ENCODE results near the gene PAX2. TPM values are rescaled to one million over a fixed set of nuclear protein-coding genes. Genes with fewer than 3 reads are reported as not detected.

Gene PAX2
- total RNA-seq, 1 donor from 2014 or later = 0.18 TPM

DNA sequence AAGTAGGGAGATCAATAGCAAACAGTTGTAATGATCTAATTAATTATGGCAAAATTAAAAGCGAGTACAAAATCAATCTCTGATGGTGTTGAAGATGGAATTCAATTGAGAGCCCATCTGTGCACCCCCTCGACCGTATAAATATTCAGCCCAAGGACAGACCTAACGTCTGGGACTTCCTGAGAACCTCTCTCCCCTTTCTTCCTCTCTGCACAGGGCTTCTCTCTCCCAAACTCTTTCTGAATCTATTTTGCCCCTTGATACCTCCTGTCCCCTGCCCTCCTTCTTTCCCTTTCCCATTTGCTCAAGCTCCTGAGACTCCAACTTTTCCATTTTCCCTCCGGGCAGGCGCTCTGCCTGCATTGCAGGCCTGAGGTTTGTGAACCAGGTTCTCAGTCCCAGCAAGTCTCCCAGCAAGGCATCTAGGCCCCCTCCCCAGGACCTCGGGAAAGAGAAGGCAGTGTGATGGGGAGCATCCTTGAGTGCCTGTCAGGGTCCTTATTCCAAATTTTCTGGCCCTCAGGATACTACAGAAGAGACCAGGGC lies 8.5 kb upstream of the PAX2 start:
- Mint-ChIP-seq H3K4me3 (ENCODE audit: low read depth) (no peak overlapping the region), H3K9me3 (no peaks in the 10 kb centered on the region), H3K36me3 (ENCODE audit: low read depth) (no peaks in the 10 kb centered on the region), H3K4me1 (ENCODE audit: low read depth) (peaks cover 15% of the 10 kb centered on the region), H3K27me3 (ENCODE audit: low read depth) (peaks cover 93% of the 10 kb centered on the region), H3K27ac (no peak overlapping the region)
- no peak for DNase-seq (ENCODE audit: low spot score)
- intact Hi-C loops (cut with micrococcal nuclease) = loop anchor here (10.0 kb wide), 1 partner anchor 1038 kb away; the partner anchor contains the start of gene FGF8

DNA sequence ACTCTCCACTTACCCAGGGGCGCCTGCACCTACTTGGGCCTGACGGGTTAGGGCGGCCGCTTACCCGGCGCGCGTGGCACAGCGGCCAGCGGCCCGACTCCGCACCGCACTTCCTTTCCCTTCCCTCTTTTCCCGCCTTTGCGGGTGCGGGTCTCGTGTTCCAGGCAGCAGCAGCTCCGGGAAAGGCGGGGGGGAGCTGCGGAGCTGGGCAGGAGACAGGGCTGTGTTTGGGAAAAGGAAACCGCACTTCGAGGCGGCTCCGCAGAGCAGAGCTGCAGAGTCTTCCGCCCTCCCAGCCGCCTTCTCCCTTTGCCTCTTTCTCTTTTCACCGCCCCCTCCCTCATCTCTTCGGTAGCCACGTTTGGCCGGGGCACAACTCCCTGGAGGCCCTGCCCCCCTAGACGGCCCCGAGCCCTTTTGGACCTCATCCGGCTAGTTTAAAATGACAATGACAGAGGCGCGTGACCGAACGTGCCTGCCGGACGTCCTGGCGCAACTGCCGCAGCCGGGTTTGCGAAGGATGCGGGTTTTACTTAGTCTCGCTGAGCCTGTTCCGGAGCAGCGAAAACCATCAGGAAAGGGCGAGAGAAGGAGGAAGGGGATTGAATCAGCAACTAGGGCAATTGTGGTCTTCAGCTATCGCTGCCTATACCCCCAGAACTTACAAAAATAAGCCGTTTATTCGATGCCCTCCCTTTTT lies 7.9 kb upstream of the PAX2 start:
- Mint-ChIP-seq H3K4me3 (ENCODE audit: low read depth) (peak overlapping the region; percentile 55), H3K27ac (no peak overlapping the region), H3K4me1 (ENCODE audit: low read depth) (peaks cover 15% of the 10 kb centered on the region), H3K27me3 (ENCODE audit: low read depth) (peaks cover 93% of the 10 kb centered on the region), H3K9me3 (no peaks in the 10 kb centered on the region), H3K36me3 (ENCODE audit: low read depth) (no peaks in the 10 kb centered on the region)
- intact Hi-C loops (cut with micrococcal nuclease) = loop anchor here (1.0 to 10.0 kb wide), 2 partner anchors 9 to 1037 kb away; partner anchors contain the start of gene FGF8
- DNase-seq (ENCODE audit: low spot score) = no peak

DNA sequence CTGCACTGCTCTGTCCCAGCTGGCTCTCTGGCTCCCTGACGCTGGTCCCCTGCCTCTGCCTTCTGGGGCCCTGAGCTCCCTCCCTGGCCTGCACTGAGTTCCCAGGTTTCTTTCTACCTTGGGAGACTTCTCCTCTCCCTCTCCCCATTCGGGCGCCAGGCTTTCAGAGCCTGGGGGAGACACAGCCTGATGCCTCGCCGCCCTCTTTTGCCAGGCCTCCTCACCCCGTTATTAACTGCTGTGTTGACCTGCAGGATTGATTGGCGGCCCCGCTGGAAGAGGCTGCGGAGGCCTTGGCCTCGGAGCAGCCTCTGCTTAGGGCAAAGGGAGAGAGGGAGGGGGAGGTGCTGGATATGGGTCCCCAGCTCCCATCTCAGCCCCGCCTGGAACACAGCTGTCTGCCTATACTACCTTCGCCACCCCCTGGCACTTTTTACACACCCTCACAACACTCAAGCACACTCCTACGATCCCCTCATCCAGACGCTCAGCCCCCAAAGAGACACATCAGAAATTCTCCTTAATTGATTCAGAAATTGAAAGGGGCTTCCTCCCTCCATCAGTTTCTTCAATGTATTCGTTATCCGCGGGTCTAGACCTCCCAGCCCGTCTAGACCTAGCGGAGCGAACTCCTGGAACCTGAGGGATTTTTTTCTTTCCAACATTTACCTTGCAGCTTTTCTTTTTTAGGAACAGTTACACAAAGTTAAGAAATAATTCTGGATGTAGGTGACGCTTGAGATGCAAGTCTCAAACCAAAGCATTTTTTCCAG lies 7.1 kb upstream of the PAX2 start:
- Mint-ChIP-seq H3K27me3 (ENCODE audit: low read depth) (peaks cover 93% of the 10 kb centered on the region), H3K27ac (no peak overlapping the region), H3K4me1 (ENCODE audit: low read depth) (peaks cover 17% of the 10 kb centered on the region), H3K4me3 (ENCODE audit: low read depth) (peak overlapping the region; percentile 27), H3K9me3 (no peaks in the 10 kb centered on the region), H3K36me3 (ENCODE audit: low read depth) (no peaks in the 10 kb centered on the region)
- no peak for DNase-seq (ENCODE audit: low spot score)
- intact Hi-C loops (cut with micrococcal nuclease) = loop anchor here (1.0 to 10.0 kb wide), 2 partner anchors 8 to 1037 kb away; partner anchors contain the start of gene FGF8

DNA sequence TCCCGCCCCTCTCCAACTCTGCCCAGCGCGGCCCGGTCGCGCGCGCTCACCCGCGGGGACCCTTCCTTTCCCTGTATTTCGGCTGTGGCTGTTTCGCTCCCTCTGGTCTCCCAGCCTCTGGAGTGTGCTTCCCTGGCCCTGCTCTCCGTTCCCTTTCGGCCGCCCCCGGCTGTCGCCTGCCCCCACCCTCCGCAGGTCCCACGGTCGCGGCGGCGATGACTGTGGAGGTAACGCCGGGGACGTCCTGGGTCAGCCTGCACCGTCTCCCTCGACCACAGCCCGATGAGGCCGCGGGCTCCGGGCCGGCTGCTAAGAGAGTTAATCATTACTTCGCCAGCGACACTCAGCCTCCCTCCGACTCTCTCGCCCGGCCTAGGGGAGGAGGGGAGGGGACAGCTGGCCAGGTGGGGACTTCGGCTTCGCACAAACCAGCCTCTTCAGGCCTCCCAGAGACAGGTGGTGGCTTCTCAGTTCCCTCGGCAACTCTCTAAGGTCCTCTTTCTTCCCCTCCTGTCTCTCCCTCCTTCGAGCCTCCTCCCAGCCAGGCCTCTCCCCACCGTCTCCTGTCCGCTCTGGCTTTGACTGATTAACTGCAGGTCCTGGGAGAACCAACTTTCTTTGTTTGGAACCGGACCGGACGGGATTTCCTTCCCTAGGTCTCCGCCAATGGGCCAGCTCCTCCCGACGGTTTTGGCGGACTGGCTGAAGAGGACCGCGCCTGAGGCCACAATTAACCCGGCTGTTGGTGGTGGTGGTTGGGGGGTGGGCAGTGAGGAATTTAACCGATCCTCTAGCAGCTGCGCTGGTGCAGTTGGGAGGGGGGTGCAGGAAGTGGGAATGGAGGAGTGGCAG lies 5.6 kb upstream of the PAX2 start:
- Mint-ChIP-seq H3K27ac (no peak overlapping the region), H3K9me3 (no peaks in the 10 kb centered on the region), H3K27me3 (ENCODE audit: low read depth) (peaks cover 93% of the 10 kb centered on the region), H3K36me3 (ENCODE audit: low read depth) (no peaks in the 10 kb centered on the region), H3K4me1 (ENCODE audit: low read depth) (peaks cover 15% of the 10 kb centered on the region), H3K4me3 (ENCODE audit: low read depth) (no peak overlapping the region)
- intact Hi-C loops (cut with micrococcal nuclease) = loop anchor here (5.0 to 10.0 kb wide), 6 partner anchors 67 to 1207 kb away; partner anchors contain the start of genes FGF8 and NKX2-3
- DNase-seq (ENCODE audit: low spot score) = no peak

DNA sequence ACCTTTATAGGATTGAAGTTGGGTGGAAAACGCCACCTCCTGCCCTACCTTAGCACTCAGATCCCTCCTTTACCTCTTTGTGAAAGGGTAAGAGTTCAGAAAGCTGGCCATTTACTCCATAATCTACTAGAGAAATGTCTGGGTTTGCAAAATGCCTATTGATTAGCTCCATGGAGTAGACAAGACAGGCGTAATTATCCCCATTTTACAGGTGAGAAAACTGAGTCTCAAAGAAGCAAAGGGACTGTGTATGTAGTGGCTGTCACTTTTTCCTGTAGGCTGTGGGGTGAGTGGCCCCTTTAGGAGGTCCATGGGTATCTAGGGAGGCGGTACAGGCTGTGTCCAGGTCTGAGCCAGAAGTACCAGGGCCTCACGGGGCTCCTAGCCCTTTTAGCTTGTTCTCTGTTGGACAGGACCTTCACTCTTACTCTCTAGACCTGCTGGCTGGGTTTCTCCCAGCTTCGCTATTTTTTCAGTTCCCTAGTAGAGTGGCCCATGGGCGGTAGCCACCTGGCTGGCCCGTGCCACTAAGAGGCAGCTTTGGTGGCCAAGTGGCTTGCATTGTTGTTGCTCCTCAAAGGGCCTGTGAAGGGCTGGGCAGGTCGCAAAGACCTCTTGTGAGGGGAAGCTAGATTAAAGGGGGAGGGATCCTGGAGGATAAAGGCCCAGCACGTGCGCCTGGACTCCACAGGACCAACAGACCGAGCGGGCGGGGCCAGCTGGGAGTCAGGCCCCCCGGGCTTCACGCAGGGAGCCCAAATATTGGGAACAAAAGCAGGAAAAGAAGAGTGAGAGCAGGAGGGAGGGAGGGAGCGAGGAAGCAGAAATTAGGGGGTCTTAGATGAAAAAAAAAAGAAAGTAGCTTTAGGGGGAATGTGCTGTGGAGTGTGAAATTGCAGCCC lies 4.7 kb upstream of the PAX2 start:
- no peaks in the 10 kb centered on the region for H3K36me3 Mint-ChIP-seq (ENCODE audit: low read depth)
- no peak overlapping the region for H3K27ac Mint-ChIP-seq
- peaks cover 12% of the 10 kb centered on the region for H3K4me1 Mint-ChIP-seq (ENCODE audit: low read depth)
- no peak overlapping the region for H3K4me3 Mint-ChIP-seq (ENCODE audit: low read depth)
- H3K9me3 Mint-ChIP-seq = no peaks in the 10 kb centered on the region
- DNase-seq (ENCODE audit: low spot score) = no peak
- intact Hi-C loops (cut with micrococcal nuclease) = loop anchor here (5.0 to 10.0 kb wide), 5 partner anchors 68 to 1208 kb away; partner anchors contain the start of gene NKX2-3
- peaks cover 90% of the 10 kb centered on the region for H3K27me3 Mint-ChIP-seq (ENCODE audit: low read depth)

DNA sequence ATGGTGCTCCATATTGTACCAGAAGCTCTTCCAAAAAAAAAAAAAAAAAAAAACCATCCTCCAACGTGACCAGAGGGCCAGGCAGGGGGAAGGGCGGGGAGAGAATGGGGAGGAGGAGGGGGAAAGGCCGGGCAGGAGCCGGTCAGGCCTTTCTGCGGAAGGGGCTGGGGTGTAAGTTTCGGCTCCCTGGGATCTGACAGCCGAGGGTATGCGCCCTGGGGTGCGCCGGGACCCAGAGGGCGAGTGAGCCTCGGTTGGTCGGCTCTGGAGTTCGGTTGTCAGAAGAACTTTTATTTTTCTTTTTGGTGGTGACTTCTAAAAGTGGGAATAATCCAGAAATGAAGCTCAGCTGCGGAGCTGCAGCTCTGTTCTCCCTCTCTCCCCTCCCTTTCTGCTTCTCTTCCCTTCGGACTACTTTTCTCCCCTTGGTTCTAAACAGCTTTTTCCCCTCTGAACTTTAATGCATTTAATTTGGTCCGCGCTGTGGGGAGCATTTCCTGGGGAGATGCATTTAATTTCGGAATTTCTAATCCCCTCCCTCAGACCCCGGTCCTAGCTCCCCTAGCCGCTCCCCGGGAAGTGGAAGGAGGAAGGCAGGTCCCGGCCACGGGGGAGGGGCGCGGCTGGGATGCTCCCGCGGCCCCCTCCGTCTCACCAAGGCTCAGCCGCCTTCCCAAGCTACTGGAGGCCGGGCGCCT lies 3.9 kb upstream of the PAX2 start:
- H3K27me3 Mint-ChIP-seq (ENCODE audit: low read depth) = peaks cover 89% of the 10 kb centered on the region
- DNase-seq (ENCODE audit: low spot score) = no peak
- peaks cover 2% of the 10 kb centered on the region for H3K36me3 Mint-ChIP-seq (ENCODE audit: low read depth)
- H3K4me1 Mint-ChIP-seq (ENCODE audit: low read depth) = peaks cover 15% of the 10 kb centered on the region
- no peak overlapping the region for H3K4me3 Mint-ChIP-seq (ENCODE audit: low read depth)
- no peak overlapping the region for H3K27ac Mint-ChIP-seq
- no peaks in the 10 kb centered on the region for H3K9me3 Mint-ChIP-seq
- intact Hi-C loops (cut with micrococcal nuclease) = loop anchor here (2.0 to 10.0 kb wide), 6 partner anchors 69 to 1209 kb away; partner anchors contain the start of gene NKX2-3

DNA sequence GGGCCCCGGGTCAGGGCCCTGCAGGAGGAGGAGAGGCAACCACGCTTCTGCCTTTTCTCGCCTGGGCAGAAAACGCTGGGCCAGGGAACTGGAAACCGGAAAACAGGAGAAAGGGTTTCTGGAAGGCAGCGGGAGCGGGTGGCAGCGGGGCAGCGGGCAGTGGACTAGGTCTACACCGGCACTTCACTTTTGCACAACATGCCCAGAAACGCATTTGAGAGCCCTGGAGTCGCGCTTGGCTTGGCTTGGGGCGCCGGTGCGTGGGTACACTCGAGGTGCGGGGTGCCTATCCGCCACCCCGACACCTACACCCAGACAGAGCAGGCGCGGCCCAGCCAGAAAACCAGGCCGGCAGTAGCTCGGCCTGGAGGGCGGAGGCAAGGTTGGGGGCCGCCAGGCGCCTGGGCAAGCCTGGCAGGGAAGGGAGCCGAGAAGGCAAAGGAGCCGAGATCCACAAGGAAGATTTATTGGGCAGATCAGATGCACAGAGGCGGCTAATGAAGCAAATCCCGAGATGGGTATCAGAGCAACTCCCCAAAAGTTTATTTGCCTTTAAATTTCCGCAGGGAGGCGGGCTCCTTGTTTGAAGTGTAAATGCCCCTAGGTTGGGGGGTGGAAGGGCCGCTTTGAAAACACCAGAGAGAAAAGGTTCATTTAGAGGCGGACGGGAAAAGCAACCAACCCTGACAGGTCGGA lies 3.2 kb upstream of the PAX2 start:
- H3K9me3 Mint-ChIP-seq = no peaks in the 10 kb centered on the region
- no peak overlapping the region for H3K27ac Mint-ChIP-seq
- peaks cover 17% of the 10 kb centered on the region for H3K4me1 Mint-ChIP-seq (ENCODE audit: low read depth)
- DNase-seq (ENCODE audit: low spot score) = no peak
- peaks cover 89% of the 10 kb centered on the region for H3K27me3 Mint-ChIP-seq (ENCODE audit: low read depth)
- no peak overlapping the region for H3K4me3 Mint-ChIP-seq (ENCODE audit: low read depth)
- peaks cover 4% of the 10 kb centered on the region for H3K36me3 Mint-ChIP-seq (ENCODE audit: low read depth)
- intact Hi-C loops (cut with micrococcal nuclease) = loop anchor here (2.0 to 10.0 kb wide), 6 partner anchors 70 to 1210 kb away; partner anchors contain the start of gene NKX2-3

DNA sequence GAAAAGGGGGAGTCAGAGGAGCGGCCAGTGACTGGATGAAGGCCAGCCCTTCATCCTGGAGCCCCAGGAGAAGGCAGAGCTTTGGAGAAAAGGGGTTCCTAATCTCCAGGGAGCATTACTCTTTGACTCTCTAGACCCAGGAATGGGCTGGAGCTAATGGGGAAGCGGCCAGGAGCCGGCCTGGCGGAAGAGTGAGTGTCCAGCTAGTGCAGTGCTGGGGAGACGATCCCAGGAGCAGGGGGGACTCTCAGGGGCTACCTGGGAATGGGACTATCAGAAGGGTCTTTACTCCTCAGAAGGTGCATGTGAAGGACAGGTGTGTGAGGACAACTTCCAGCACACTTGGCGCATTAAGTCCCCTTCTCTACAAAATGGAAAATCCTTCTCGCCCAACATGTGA lies 2.4 kb upstream of the PAX2 start:
- Mint-ChIP-seq H3K36me3 (ENCODE audit: low read depth) (peaks cover 4% of the 10 kb centered on the region), H3K4me1 (ENCODE audit: low read depth) (peaks cover 14% of the 10 kb centered on the region)

DNA sequence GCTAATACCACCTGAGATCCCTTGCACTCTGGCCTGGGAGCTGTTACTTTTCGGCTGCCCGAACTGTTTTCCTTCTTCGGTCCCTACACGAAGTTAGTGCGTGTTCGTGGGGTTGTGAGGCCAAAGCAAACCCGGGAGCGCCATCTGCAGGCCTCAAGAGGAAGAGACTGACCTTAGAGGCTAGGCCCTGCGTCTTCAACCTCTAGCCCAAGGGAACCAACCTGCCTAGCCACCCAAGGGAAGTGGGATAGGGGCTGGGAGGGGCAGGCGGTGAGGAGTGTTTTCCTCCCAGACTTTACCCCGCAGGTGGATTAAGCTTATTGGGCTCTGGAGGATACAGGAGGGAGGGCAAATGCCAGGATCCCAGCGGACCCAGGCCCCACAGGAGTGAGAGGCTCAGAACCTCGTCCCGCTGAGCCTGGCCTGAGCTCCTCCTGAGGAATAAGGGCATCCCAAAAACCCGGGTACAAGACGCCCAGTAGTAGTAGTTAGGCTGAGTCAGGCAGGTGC lies 1.7 kb upstream of the PAX2 start:
- intact Hi-C loops (cut with micrococcal nuclease) = loop anchor here (1.0 to 10.0 kb wide), 8 partner anchors 71 to 1211 kb away; partner anchors contain the start of gene NKX2-3
- Mint-ChIP-seq H3K4me3 (ENCODE audit: low read depth) (no peak overlapping the region), H3K9me3 (no peaks in the 10 kb centered on the region)

More for the DNA sequence above, 2.4 kb upstream of the PAX2 start:
- no peak for DNase-seq (ENCODE audit: low spot score)
- H3K27ac Mint-ChIP-seq = no peak overlapping the region
- H3K4me3 Mint-ChIP-seq (ENCODE audit: low read depth) = no peak overlapping the region
- no peaks in the 10 kb centered on the region for H3K9me3 Mint-ChIP-seq
- intact Hi-C loops (cut with micrococcal nuclease) = loop anchor here (1.0 to 10.0 kb wide), 7 partner anchors 71 to 1211 kb away; partner anchors contain the start of gene NKX2-3
- H3K27me3 Mint-ChIP-seq (ENCODE audit: low read depth) = peaks cover 83% of the 10 kb centered on the region

DNA sequence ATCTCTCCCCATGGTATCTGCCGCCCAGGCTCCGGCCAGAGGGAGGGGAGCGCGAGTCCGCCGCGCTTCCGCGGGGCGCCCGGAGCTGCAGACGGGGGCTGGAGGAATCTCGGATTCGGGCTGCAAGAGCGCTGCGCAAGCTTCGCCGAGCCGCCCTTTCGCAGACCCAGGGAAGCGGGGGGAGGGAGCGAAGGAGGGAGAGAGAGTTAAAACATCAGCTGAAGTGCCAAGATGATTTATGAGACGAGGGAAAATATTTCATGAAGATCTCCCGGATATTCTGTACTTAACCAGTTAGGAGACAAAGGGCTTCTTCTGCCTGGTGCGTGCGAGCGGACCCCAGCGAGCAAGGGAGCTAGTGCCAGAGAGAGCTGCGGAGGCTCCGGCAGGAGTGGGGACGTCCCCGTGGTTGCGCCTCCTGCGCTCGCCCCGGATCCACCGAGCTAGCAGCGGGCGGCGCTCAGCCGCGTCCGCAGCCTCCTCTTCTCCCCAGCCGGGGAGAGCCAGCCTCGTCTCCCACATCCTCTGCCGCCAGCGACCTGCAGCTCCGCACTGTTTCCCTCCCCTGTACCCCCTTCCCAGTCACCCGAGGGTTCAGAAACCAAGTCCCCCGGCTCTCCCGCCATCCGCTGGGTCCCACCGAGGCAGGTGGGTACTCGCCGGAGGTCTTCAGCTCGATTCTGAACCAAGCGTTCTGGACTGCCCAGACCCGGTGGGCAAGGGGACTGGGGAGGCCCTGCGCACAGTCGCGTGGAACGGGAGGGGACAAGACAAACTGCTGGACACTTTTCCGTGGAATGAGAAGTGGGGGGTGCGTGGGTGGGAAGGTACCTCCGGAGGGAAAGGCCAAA lies 1.0 kb upstream of the PAX2 start:
- no peak overlapping the region for H3K4me3 Mint-ChIP-seq (ENCODE audit: low read depth)
- no peak overlapping the region for H3K27ac Mint-ChIP-seq
- intact Hi-C loops (cut with micrococcal nuclease) = loop anchor here (2.0 to 10.0 kb wide), 6 partner anchors 72 to 1212 kb away; partner anchors contain the start of gene NKX2-3
- no peaks in the 10 kb centered on the region for H3K9me3 Mint-ChIP-seq
- peaks cover 80% of the 10 kb centered on the region for H3K27me3 Mint-ChIP-seq (ENCODE audit: low read depth)
- peaks cover 4% of the 10 kb centered on the region for H3K36me3 Mint-ChIP-seq (ENCODE audit: low read depth)
- DNase-seq (ENCODE audit: low spot score) = no peak
- peaks cover 9% of the 10 kb centered on the region for H3K4me1 Mint-ChIP-seq (ENCODE audit: low read depth)

More for the DNA sequence above, 1.7 kb upstream of the PAX2 start:
- Mint-ChIP-seq H3K36me3 (ENCODE audit: low read depth) (peaks cover 4% of the 10 kb centered on the region), H3K4me1 (ENCODE audit: low read depth) (peaks cover 9% of the 10 kb centered on the region), H3K27ac (peak overlapping the region; percentile 6), H3K27me3 (ENCODE audit: low read depth) (peaks cover 80% of the 10 kb centered on the region)
- no peak for DNase-seq (ENCODE audit: low spot score)
